ENCODE measurements around the gene RBM20.

- TF ChIP-seq CTCF (IDR thresholded peaks at IDR 0.05), result no peak
- no peak for TF ChIP-seq REST (IDR thresholded peaks at IDR 0.05; ENCODE audit: insufficient read depth in 1 of 2, low read depth in 2 of 2, low read length in 1 of 2)
- no peak for TF ChIP-seq POLR2AphosphoS5 (IDR thresholded peaks at IDR 0.05; ENCODE audit: low read depth, low read length)
- TF ChIP-seq TCF7L2 (IDR thresholded peaks at IDR 0.05; ENCODE audit: low read depth, low read length), result no peak
Observed at GRCh38 chr10:110865186-110865808, 221.2 kb downstream of the RBM20 start.

All from Panc1 (cell line).